Fibroblast of skin of scalp (primary cell): ENCODE results near the gene BABAM2.

ENCODE experiments used
- DNase-seq: peaks from one replicate; pipeline ENCODE4 v3.0.0-alpha.2; 2013

The BABAM2 gene

DNA sequence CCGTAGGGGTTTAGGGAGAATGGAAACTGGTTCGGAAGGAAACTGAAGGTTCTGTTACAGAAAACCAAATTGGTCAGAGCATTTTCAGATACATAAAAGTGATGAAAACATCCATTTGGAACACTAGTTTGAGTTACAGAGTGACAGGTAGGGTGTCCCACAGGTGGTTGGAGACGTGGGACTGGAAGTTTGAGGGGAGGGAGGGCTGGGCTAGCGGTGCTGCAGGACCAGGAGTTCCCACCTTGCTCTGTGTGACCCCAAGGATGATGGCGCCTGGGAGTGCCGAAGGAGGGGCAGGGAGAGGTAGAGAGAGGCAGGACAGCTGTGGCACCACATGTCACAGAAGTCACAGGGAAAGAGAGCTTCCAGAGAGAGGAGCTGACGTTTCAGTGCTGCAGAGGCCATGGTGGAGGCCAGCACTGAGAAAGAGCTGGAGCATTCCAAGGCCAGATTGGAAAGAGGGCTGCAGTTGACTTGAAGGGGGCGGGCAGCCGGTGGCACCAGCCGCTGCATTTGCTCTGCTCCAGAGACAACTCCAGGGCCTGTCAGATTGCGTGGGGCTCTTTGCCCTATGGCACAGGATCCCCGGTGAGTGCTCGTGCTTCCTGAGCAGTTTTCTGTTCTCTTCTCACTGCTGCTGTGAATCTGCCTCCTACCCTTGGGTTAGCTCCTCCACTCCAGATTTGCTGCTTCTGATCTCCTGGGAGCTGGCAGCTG, 445.9 kb downstream of the BABAM2 start:
- DNase-seq: no peak

DNA sequence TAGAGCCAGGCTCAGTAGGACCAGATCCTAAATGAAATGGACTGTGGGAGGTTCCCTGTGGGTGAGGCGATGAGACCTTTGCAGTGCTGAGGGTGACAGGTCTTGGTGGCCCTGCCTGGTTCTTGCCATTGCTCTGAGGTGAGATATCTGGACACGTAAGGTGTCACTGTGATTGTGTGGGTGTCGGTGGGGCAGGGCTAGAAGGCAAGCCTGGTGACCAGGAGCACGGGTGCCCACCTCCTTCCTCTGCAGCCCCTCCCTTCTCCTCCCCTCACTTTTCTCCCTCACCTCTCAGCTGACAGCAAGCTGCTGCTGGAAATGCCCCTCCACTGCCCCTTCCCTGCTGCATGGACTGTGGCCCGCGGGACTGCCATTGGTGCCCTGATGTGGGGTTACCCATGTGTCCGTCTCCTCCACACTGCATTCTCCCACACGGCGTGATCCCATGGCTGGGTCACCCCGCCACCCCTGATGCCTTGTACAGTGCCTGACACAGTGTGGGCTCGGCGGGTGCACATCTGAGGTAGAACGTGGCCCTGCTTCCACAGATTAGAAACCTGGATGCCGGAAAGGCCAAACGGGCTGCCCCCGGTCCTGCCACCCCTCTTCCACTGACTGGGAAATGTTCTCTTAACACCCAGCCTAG, 446.6 kb downstream of the BABAM2 start:
- DNase-seq: no peak

DNA sequence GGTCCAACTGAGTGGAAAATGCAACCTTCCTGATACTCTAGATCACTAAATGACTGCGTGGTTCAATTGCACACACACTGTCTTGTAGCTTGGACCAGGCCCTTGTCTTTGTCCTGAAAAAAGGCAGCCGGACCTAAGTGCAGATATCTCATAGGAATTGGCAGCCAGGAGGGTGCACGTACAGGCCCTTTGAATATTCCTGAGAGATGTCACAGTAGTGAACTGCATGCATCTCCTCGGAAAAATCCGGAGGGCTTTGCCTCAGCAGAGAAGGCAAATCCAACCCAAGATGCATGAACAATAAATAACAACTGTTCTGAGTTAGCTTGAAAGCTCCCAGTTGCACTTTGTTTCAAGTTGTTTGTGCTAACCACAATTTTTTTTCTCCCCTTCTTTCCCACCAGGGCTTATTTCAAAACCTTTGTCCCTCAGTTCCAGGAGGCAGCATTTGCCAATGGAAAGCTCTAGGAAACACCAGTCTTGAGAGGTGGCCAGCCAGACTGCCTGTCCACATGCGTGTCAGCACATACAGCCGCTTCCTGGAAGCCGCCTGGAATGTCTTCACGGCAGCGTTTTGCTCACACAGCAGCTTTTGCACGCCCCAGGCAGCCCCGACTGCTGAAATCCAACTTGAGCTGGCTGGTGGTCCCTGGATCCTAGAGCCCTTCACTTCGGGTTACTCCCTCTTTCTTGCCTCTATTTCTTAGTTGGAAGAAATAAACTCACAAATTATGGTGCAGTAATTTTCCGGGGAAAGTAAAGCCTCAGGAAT, 447.7 kb downstream of the BABAM2 start:
- peak; percentile 96 for DNase-seq

DNA sequence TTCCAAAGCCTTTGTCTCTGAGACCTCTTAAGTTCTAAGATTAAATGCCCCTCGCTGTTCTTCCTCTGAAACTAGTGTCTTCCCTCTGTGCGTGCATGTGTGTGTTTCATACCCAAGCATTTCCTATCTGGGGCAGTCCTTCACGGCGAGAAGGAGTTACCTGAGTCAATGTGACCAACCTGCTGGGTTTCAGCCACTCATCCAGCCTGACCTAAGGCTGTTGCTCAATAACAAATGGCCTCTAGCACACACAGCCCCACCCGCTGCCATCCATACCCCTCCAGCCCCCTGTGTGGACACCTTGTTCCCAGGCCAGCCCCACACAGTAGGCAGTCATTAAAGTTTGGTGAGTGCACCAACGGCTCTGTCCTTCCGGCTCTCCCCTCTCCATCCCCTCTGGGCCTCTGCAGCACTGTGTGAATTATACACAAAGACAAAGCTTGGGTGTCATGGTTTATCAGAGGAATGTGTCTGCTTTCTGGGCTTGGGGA, 448.3 kb downstream of the BABAM2 start:
- DNase-seq: no peak

DNA sequence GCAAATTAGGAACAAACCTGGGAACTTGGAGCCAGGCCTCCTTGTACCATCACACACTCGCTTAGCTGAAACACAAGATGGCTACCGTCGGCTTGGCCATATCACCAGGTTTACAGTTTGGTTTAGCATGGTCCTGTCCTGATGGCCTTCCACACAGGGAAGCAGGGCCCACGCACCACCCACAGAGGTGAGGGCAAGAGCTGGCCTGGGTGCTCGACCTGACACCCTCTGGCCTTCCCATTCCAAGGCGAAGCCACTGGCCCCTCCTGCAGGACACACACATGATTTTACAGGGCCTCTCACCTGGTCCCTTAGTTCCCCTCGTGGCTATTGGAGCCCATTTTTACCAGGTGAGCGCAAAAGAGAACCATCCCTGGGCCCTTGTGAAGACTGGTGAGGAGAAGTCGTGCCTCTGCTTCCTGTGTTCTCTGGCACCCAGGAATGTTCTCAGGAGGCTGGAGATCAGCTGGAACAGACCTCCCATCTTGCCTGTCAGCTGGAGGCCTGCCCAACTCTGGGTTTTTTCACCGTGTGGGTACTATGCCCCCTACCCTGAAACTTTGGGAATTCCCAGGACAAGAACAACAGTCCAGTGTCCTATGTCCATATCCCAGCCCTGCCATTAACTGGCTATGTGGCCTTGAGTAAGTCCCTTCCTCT, 449.1 kb downstream of the BABAM2 start:
- peak; percentile 58 for DNase-seq

- no peak for DNase-seq
Measured at GRCh38 chr2:28340312-28341202, 450.0 kb downstream of the BABAM2 start.

- peak; percentile 34 for DNase-seq
Measured at GRCh38 chr2:28341208-28341891, 450.8 kb downstream of the BABAM2 start.

- DNase-seq: peak; percentile 84
Measured at GRCh38 chr2:28342081-28342967, 451.8 kb downstream of the BABAM2 start.

- peak; percentile 44 for DNase-seq
Measured at GRCh38 chr2:28343184-28343942, 452.8 kb downstream of the BABAM2 start.

DNA sequence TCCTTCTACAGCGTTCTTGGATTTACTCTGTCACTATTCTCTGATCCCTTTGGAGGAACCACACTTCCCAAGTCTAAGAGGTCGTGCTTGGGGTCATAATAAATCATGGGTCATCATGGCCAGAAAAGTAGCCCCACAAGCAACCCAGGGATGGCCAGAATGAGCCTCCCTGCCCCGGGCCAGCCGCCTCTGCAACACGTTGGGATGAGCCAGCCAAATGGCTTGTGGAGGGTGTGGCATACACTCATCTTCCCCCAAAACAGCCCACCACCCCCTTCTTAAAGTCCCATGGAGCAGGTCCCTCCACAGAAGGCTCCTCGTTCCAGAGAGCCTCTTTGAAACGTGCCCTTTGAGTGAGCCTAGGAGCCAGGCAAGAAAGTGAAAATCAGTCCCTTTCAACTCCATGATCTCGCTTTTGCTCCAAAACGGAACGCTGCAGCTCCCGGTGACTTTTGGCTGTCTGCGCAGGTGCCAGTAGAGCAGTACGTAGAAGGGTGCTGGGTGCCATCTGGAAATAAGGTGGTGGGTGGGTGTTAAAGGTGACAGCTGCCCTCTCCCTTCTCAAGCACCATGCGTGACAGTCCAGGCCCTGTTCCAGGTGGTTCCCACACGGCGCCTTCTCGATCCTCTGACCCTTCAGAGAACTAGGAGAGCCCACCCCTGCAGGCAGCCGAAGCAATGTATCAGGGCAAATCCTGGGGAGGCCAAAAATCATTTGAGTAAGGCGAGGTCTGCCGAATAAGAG, 453.6 kb downstream of the BABAM2 start:
- no peak for DNase-seq

- no peak for DNase-seq
Measured at GRCh38 chr2:28344756-28345373, 454.3 kb downstream of the BABAM2 start.

GRCh38 chr2:28345619-28346018, 455.1 kb downstream of the BABAM2 start:
- no peak for DNase-seq

GRCh38 chr2:28346587-28346986, 456.1 kb downstream of the BABAM2 start:
- peak; percentile 50 for DNase-seq

DNA sequence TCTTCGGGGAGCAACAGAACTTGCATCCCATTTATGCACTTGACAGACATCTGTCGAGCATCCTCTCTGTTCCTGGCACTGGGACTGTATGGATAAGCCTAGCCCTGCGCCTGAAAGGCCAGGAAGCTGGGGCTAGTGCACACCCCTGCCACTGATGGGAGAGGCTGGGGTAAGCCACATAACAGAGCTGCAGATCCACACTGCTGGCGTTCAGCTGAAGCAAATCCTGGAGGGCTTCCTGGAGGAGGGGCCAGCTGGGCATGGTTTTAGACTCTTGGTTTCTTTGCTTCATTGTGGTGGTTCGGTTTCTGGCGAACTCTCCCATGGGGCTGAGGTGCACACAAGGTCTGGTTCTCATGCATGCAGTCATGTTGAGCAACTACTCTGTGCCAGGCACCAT, 456.7 kb downstream of the BABAM2 start:
- DNase-seq: no peak

- DNase-seq: no peak
Measured at GRCh38 chr2:28347596-28347995, 457.1 kb downstream of the BABAM2 start.

- no peak for DNase-seq
Measured at GRCh38 chr2:28348149-28348567, 457.6 kb downstream of the BABAM2 start.

DNA sequence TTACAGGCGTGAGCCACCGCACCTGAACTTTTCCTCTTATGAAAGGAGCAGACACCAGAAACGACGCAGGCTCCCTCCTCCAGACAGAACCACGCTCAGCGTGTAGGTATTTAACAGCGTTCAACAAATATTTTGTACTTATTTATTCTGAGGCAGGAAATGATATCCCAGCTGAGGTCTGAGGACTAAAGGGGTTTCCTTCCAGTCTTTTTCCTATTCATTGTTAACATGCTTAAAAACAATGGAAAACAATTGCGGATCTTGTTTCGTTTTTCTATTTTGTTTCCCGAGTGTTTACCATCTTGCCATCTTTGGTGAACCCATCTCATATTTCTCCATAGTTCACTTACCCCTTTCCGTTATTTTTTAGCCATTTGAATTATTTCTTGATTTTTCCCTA, 458.4 kb downstream of the BABAM2 start:
- DNase-seq: no peak

GRCh38 chr2:28349546-28350165, 459.1 kb downstream of the BABAM2 start:
- DNase-seq: no peak
